K562 (cell line): ENCODE measurements around the gene ICA1. TPM values are rescaled to one million over a fixed set of nuclear protein-coding genes. Genes with fewer than 3 reads are reported as not detected.

Source experiments
- ATAC-seq: fragments of 200-7000 bp; cut with Tn5 transposase; 3 replicates; pipeline ENCODE4 v1.9.1; 2020; ENCODE audit warnings: moderate library complexity
- BruUV-seq: library from RNA; stranded (reverse); fragments of 400-500 nt; replicated peaks from 2 replicates; lab custom pipeline; 2021; lab: Mats Ljungman, UMichigan
- CTCF ChIA-PET: fragments of 300-600 bp; formaldehyde crosslinking; extraction: SDS; loops from one replicate; lab custom pipeline; 2021; ENCODE audit warnings: low intra/inter-chr PET ratio; lab: Yijun Ruan, JAX
- POLR2A ChIA-PET: fragments of 300-600, 350-650 bp; sonication (Branson Sonifier 250); formaldehyde crosslinking; extraction: SDS; loops from one replicate; lab custom pipeline; 2021; ENCODE audit warnings: antibody characterized with exemption, inconsistent platforms; lab: Yijun Ruan, JAX
- DNase-seq, 4 experiments: peaks; one replicate each; pipeline versions ENCODE4 v3.0.0 to v3.0.0-alpha.2; 2011 to 2018; ENCODE audit warnings: low spot score in 3 of 4, mixed read lengths in 3 of 4; ENCODE audit errors: extremely low read depth in 1 of 4
- FAIRE-seq: peaks from 2 replicates; lab custom pipeline; 2011; peaks lifted over from hg19 to GRCh38; lab: Jason Lieb, UNC
- H2AFZ ChIP-seq: 2 replicates; pipeline ENCODE4 v1.6.0; 2011; ENCODE audit warnings: low read depth, low read length, control low read depth, inconsistent platforms
- H3K27ac ChIP-seq: fragments of 200-600 bp; 3 replicates; pipeline ENCODE4 v1.8.0; 2011; ENCODE audit warnings: low read depth, mild to moderate bottlenecking, control low read depth, inconsistent platforms, low read length, moderate library complexity, mixed read lengths; ENCODE audit errors: extremely low read depth
- H3K27me3 ChIP-seq, 2 experiments: fragments of 300-600 bp in 1 of 2; 2 replicates in 1 of 2; 3 replicates in 1 of 2; pipeline versions ENCODE4 v1.6.0 to v1.8.0; 2011; ENCODE audit warnings: inconsistent platforms in 2 of 2, low read length in 2 of 2, mild to moderate bottlenecking in 1 of 2, mixed read lengths in 1 of 2, moderate library complexity in 1 of 2; ENCODE audit not compliant: control insufficient read depth in 2 of 2, insufficient read depth in 2 of 2
- H3K36me3 ChIP-seq: fragments of 300-600 bp; 3 replicates; pipeline ENCODE4 v1.8.0; 2011; ENCODE audit warnings: mild to moderate bottlenecking, low read length, inconsistent platforms; ENCODE audit not compliant: control insufficient read depth, insufficient read depth
- H3K4me1 ChIP-seq, 2 experiments: fragments of 200-600 bp in 1 of 2; replicated peaks in 1 of 2; 2 replicates in 1 of 2; 3 replicates in 1 of 2; pipeline versions ENCODE4 v1.5.1 to v1.8.0; 2011; ENCODE audit warnings: inconsistent platforms in 2 of 2, low read length in 2 of 2, mild to moderate bottlenecking in 1 of 2, mixed read lengths in 1 of 2, moderate library complexity in 1 of 2; ENCODE audit not compliant: control insufficient read depth in 2 of 2, insufficient read depth in 2 of 2
- H3K4me2 ChIP-seq: 2 replicates; pipeline ENCODE4 v1.6.1; 2011; ENCODE audit warnings: low read length, control low read depth, inconsistent platforms, mixed read lengths; ENCODE audit not compliant: insufficient read depth
- H3K4me3 ChIP-seq: fragments of 200-600 bp; sonication (generic), shearing (Covaris generic); 2 replicates; pipeline ENCODE4 v1.5.1; 2016; ENCODE audit warnings: control low read depth, inconsistent platforms
- H3K79me2 ChIP-seq: fragments of 200-600 bp; 3 replicates; pipeline ENCODE4 v1.8.0; 2011; ENCODE audit warnings: low read length, inconsistent platforms; ENCODE audit not compliant: control insufficient read depth, insufficient read depth
- H3K9ac ChIP-seq, 2 experiments: 2 replicates each; pipeline versions ENCODE4 v1.6.0 to v1.6.1; 2011; ENCODE audit warnings: low read depth in 2 of 2, low read length in 2 of 2, control low read depth in 1 of 2, inconsistent platforms in 1 of 2, mild to moderate bottlenecking in 1 of 2, mixed read lengths in 1 of 2; ENCODE audit not compliant: insufficient read depth in 1 of 2
- H3K9me1 ChIP-seq: one replicate; pipeline ENCODE4 v1.6.0; 2011; ENCODE audit warnings: inconsistent platforms, mild to moderate bottlenecking, low read length, moderate library complexity; ENCODE audit not compliant: control insufficient read depth, insufficient read depth
- H3K9me3 ChIP-seq: replicated peaks from 2 replicates; pipeline ENCODE4 v1.5.1; 2011; ENCODE audit warnings: low read depth, low read length, inconsistent platforms; ENCODE audit not compliant: control insufficient read depth, insufficient read depth
- H4K20me1 ChIP-seq: replicated peaks from 2 replicates; pipeline ENCODE4 v1.6.1; 2011; ENCODE audit warnings: low read length, inconsistent platforms, mixed read lengths; ENCODE audit not compliant: control insufficient read depth, insufficient read depth
- ARID2 ChIP-seq: fragments of 450-650 bp; IDR thresholded peaks from 2 replicates; pipeline ENCODE4 v1.6.1; 2017; ENCODE audit warnings: antibody characterized with exemption, mild to moderate bottlenecking
- CBX8 ChIP-seq: fragments of 200-600 bp; sonication (generic); IDR thresholded peaks from 2 replicates; pipeline ENCODE4 v1.6.1; 2012; ENCODE audit warnings: borderline replicate concordance, mixed run types, low read depth, mild to moderate bottlenecking, moderate library complexity, mixed read lengths, low read length, control low read depth, inconsistent platforms; ENCODE audit not compliant: poor library complexity, severe bottlenecking; ENCODE audit errors: extremely low read depth
- EWSR1 ChIP-seq: fragments of 450-650 bp; IDR thresholded peaks from 2 replicates; pipeline ENCODE4 v1.6.1; 2018; ENCODE audit warnings: borderline replicate concordance, mild to moderate bottlenecking, low read depth, moderate library complexity; ENCODE audit not compliant: partially characterized antibody
- GABPA ChIP-seq: fragments of 200-800 bp; sonication (Bioruptor generic); conservative IDR thresholded peaks from 2 replicates; pipeline ENCODE4 v1.6.1; 2016; ENCODE audit warnings: low read depth, missing genetic modification characterization, missing compliant biosample characterization
- KDM4B ChIP-seq, 2 experiments: fragments of 450-650 bp in 1 of 2; sonication (generic) in 1 of 2; IDR thresholded peaks; 2 replicates each; pipeline ENCODE4 v1.6.1; 2016 to 2017; ENCODE audit warnings: borderline replicate concordance in 2 of 2, antibody characterized with exemption in 1 of 2, low read depth in 1 of 2, mild to moderate bottlenecking in 1 of 2
- NCOA4 ChIP-seq: fragments of 450-650 bp; IDR thresholded peaks from 2 replicates; pipeline ENCODE4 v1.6.1; 2018; ENCODE audit warnings: mild to moderate bottlenecking; ENCODE audit not compliant: partially characterized antibody
- NFE2L1 ChIP-seq: fragments of 450-650 bp; IDR thresholded peaks from 2 replicates; pipeline ENCODE4 v1.6.1; 2016; ENCODE audit warnings: missing genetic modification characterization, low read depth, mild to moderate bottlenecking, missing compliant biosample characterization, moderate library complexity, borderline replicate concordance
- PCBP1 ChIP-seq: fragments of 200-400 bp; formaldehyde crosslinking; IDR thresholded peaks from 2 replicates; pipeline ENCODE4 v1.6.1; 2018; ENCODE audit warnings: mild to moderate bottlenecking, low read depth, low read length; ENCODE audit not compliant: poor library complexity, severe bottlenecking
- PRMT5 ChIP-seq: sonication (generic); formaldehyde crosslinking; IDR thresholded peaks from 2 replicates; pipeline ENCODE4 v1.5.0; 2020; ENCODE audit warnings: missing genetic modification reagents
- RFX1 ChIP-seq: fragments of 450-650 bp; IDR thresholded peaks from 2 replicates; pipeline ENCODE4 v1.6.1; 2016; ENCODE audit warnings: mild to moderate bottlenecking, moderate library complexity
- SMARCB1 ChIP-seq: IDR thresholded peaks from 2 replicates; pipeline ENCODE4 v1.6.1; 2011; ENCODE audit warnings: improper control_type of control experiment, low read depth; ENCODE audit not compliant: insufficient read length
- SMARCE1 ChIP-seq: fragments of 450-650 bp; IDR thresholded peaks from 2 replicates; pipeline ENCODE4 v1.7.1; 2016; ENCODE audit warnings: mild to moderate bottlenecking
- SPI1 ChIP-seq: IDR thresholded peaks from 2 replicates; pipeline ENCODE4 v1.6.1; 2011; ENCODE audit warnings: low read depth, low read length, control low read depth, borderline replicate concordance
- TEAD2 ChIP-seq: fragments of 450-650 bp; IDR thresholded peaks from 2 replicates; pipeline ENCODE4 v1.6.1; 2016; ENCODE audit warnings: missing genetic modification characterization, control low read depth, missing compliant biosample characterization
- THRAP3 ChIP-seq: fragments of 450-650 bp; IDR thresholded peaks from 2 replicates; pipeline ENCODE4 v1.6.1; 2016; ENCODE audit warnings: mild to moderate bottlenecking, inconsistent platforms, borderline replicate concordance
- ZNF253 ChIP-seq: fragments of 250-450 bp; sonication (Bioruptor Pico); conservative IDR thresholded peaks from 2 replicates; pipeline ENCODE4 v1.6.1; 2021; ENCODE audit warnings: mild to moderate bottlenecking
- WGBS: fragments of 100-300 bp; shearing (Covaris generic); methylation state at CpG from one replicate; pipeline ENCODE4 v1.1.6; 2016; ENCODE audit warnings: low coverage, mixed read lengths; ENCODE audit not compliant: insufficient coverage; ENCODE audit errors: missing lambda C conversion rate; 5-methylcytosine and 5-hydroxymethylcytosine counted together
- in situ Hi-C: fragments of 300-500 bp; cut with MboI; formaldehyde crosslinking; loops from 4 replicates; pipeline ENCODE4 v1.15.0; 2018; ENCODE audit warnings: inconsistent platforms, mixed read lengths
- intact Hi-C: fragments of 100-400 bp; cut with micrococcal nuclease; formaldehyde crosslinking; loops from 2 replicates; pipeline ENCODE4 v1.14.2; 2022
- polyA plus RNA-seq, 8 experiments: library from polyadenylated mRNA; depleted of rRNA in 4 of 8; stranded (reverse) in 5 of 8; unstranded in 3 of 8; fragments of >200 nt; fragmentation: Nextera tagmentation in 2 of 8; fragmentation: Illumina TruSeq in 1 of 8; extraction: Ambion mirVana in 2 of 8; extraction: Trizol in 1 of 8; gene quantifications; 2 replicates each; pipeline versions ENCODE4 v1.2.1 to v1.2.3, GENCODE V29; 2011 to 2014; ENCODE audit warnings: inconsistent platforms in 1 of 8, missing spikeins in 1 of 8
- total RNA-seq, 7 experiments: library from RNA; depleted of rRNA in 6 of 7; stranded (reverse); fragments of >200 nt in 6 of 7; fragmentation: Illumina TruSeq in 2 of 7; extraction: Trizol in 2 of 7; gene quantifications; 2 replicates each; pipeline versions ENCODE4 v1.2.1 to v1.2.3, GENCODE V29; 2011 to 2021; ENCODE audit warnings: low replicate concordance in 1 of 7

The ICA1 gene
- total and polyA plus RNA-seq, 9 of the 15 experiments (the other 6 are each of a cell fraction or from before 2014, with no cell fraction given): 7.1 to 22.3 (median 16.4) TPM

DNA sequence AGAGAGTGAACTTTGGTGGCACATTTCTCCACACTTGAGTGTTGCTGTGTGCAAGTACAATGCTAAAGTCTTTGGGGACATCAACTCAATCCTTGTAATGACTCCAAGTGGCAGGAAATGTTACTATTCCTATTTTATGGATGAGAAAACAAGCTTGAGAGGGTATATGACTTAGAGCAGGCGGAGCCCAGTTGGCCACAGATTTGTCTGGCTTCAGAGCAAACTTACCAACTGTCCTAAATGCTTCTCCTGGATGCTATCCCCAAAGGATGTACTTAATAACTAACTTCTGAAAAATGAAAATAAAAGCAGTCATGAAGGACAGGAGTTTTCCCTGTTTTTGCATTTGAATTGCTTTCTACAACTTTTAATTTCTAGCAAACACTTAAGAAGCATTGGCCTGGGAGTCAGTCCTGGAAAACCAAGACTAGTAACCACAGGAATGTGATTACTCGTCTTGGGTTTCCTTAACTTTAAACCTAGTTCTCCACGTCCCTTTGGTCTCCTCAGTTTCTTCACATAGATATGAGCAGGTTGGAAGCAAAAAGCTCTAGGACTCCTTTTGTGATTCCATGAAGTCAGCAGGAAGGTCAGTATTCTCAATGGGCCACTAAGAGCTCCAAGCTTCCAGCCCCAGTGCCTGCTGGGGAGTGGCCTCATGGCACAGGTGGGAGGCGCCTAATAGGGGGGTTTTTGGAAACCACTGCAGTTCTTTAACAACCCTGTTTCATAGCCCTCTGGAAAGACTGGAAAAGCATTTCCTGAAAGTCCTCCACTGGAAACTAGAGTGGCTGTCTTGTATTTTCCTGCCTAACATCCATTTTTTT lies 152.6 kb downstream of the ICA1 start:
- FAIRE-seq: no peak
- ChIA-PET CTCF (no interaction called here), POLR2A (interaction anchor here (0.7 kb wide), 1 partner anchor 242 kb away, joined by 3 read pairs; no protein-coding TSS in a partner anchor)
- in situ Hi-C loops (no loop called here), intact Hi-C loops (loop anchor here (10.0 kb wide), 1 partner anchor 185 kb away; no protein-coding TSS in a partner anchor)
- WGBS: 9% methylated on average over 4 of the region's 4 CpGs
- H3K27me3 ChIP-seq: no peaks in the 10 kb centered on the region
- no TSS peak for BruUV-seq
- no peak for TF ChIP-seq KDM4B (IDR thresholded peaks at IDR 0.05; ENCODE audit: borderline replicate concordance in 2 of 2, low read depth in 1 of 2)
- no peak for TF ChIP-seq GABPA (tag)
- TF ChIP-seq SPI1: no peak
- TF ChIP-seq CBX8: no peak
- TF ChIP-seq NCOA4: no peak
- TF ChIP-seq TEAD2 (tag): no peak
- no peak for TF ChIP-seq SMARCE1
- no peak for TF ChIP-seq ZNF253
- no peak for TF ChIP-seq SMARCB1
- no peak for TF ChIP-seq ARID2
- no peak for TF ChIP-seq NFE2L1 (tag)
- no peak for TF ChIP-seq PCBP1
- no peak for TF ChIP-seq THRAP3
- TF ChIP-seq RFX1: no peak
- TF ChIP-seq EWSR1: no peak
- TF ChIP-seq PRMT5 (CRISPR knock-in tag): no peak
- no peak for DNase-seq
- no peak overlapping the region for H2AFZ ChIP-seq
- H3K9me1 ChIP-seq: no peaks in the 10 kb centered on the region
- no peak overlapping the region for H3K9ac ChIP-seq
- no peaks in the 10 kb centered on the region for H3K9me3 ChIP-seq
- H4K20me1 ChIP-seq: no peaks in the 10 kb centered on the region
- H3K27ac ChIP-seq: no peak overlapping the region
- no peak overlapping the region for H3K4me2 ChIP-seq
- ATAC-seq: peak; percentile 26; the same call in 1 of the 3 replicates
- H3K4me1 ChIP-seq: no peaks in the 10 kb centered on the region
- H3K4me3 ChIP-seq: no peak overlapping the region
- no peaks in the 10 kb centered on the region for H3K79me2 ChIP-seq
- H3K36me3 ChIP-seq: no peaks in the 10 kb centered on the region
